ENCODE measurements around the gene CHTOP.
"Not testable (repeated sequence)": the region's sequence is repeated elsewhere in the genome, so short reads cannot be mapped to it uniquely, and the experiment has no call there.

CHTOP gene

DNA sequence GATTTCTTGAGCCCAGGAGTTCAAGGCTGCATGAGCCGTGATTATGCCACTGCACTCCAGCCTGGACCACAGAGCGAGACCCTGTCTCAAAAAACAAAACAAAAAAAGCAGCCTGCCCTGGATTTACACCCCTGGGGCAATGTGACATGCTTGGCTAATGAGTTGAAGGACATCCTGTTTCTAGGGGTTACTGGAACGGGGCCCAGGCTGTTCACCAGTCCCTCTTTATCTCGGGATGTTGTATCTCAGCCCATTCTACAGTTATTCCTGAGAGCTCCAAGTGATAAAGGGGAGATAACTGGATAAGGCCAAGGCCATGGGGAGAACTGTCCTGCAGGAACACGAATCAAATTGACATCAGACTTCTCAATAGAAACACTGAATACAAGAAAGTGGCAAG lies 46.6 kb upstream of the CHTOP start:
- Histone ChIP-seq H3K79me2 (ENCODE audit: insufficient read depth, low read length) (no peaks in the 10 kb centered on the region), H2AFZ (ENCODE audit: low read depth, low read length) (no peak overlapping the region), H3K27ac (ENCODE audit: low read length) (no peak overlapping the region), H3K4me1 (ENCODE audit: insufficient read depth, low read length) (no peaks in the 10 kb centered on the region), H3K4me3 (ENCODE audit: low read depth in 1 of 2, low read length in 2 of 2) (no peak overlapping the region), H3K36me3 (ENCODE audit: insufficient read depth, low read length) (no peaks in the 10 kb centered on the region), H3K9ac (ENCODE audit: low read depth, low read length) (no peak overlapping the region), H3K9me3 (ENCODE audit: insufficient read depth, low read length, severe bottlenecking) (no peaks in the 10 kb centered on the region), H3K27me3 (ENCODE audit: insufficient read depth, low read length, poor library complexity) (no peaks in the 10 kb centered on the region), H3K4me2 (ENCODE audit: insufficient read depth, low read length) (no peak overlapping the region), H4K20me1 (ENCODE audit: insufficient read depth, low read length) (no peaks in the 10 kb centered on the region)
- no peak for TF ChIP-seq EZH2 (IDR thresholded peaks at IDR 0.05; ENCODE audit: borderline replicate concordance, low read depth, low read length, severe bottlenecking)
- TF ChIP-seq, protein P1, sequence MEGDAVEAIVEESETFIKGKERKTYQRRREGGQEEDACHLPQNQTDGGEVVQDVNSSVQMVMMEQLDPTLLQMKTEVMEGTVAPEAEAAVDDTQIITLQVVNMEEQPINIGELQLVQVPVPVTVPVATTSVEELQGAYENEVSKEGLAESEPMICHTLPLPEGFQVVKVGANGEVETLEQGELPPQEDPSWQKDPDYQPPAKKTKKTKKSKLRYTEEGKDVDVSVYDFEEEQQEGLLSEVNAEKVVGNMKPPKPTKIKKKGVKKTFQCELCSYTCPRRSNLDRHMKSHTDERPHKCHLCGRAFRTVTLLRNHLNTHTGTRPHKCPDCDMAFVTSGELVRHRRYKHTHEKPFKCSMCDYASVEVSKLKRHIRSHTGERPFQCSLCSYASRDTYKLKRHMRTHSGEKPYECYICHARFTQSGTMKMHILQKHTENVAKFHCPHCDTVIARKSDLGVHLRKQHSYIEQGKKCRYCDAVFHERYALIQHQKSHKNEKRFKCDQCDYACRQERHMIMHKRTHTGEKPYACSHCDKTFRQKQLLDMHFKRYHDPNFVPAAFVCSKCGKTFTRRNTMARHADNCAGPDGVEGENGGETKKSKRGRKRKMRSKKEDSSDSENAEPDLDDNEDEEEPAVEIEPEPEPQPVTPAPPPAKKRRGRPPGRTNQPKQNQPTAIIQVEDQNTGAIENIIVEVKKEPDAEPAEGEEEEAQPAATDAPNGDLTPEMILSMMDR (IDR thresholded peaks at IDR 0.05; ENCODE audit: borderline replicate concordance, extremely low read depth, low read length, poor library complexity, severe bottlenecking) = no peak
- no peak for ATAC-seq (ENCODE audit: insufficient read depth, low read depth)
- DNase-seq = no peak

DNA sequence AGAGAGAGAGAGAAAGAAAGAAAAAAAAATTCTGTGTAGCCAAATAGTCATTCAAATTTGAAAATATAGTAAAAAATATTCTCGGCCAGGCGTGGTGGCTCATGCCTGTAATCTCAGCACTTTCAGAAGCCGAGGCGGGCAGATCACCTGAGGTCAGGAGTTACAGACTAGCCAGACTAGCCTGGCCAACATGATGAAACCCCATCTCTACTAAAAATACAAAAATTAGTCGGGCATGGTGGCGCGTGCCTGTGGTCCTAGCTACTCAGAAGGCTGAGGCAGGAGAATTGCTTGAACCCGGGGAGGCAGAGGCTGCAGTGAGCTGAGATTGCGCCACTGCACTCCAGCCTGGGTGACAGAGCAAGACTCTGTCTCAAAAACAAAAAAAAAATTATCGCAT lies 45.8 kb upstream of the CHTOP start:
- H2AFZ ChIP-seq (ENCODE audit: low read depth, low read length); H3K36me3 ChIP-seq (ENCODE audit: insufficient read depth, low read length); DNase-seq; H4K20me1 ChIP-seq (ENCODE audit: insufficient read depth, low read length); H3K9me3 ChIP-seq (ENCODE audit: insufficient read depth, low read length, severe bottlenecking); H3K79me2 ChIP-seq (ENCODE audit: insufficient read depth, low read length); H3K4me2 ChIP-seq (ENCODE audit: insufficient read depth, low read length); H3K4me1 ChIP-seq (ENCODE audit: insufficient read depth, low read length); H3K27ac ChIP-seq (ENCODE audit: low read length); ATAC-seq (ENCODE audit: insufficient read depth, low read depth); H3K4me3 ChIP-seq (ENCODE audit: low read depth in 1 of 2, low read length in 2 of 2); H3K9ac ChIP-seq (ENCODE audit: low read depth, low read length); H3K27me3 ChIP-seq (ENCODE audit: insufficient read depth, low read length, poor library complexity): not testable (repeated sequence)

DNA sequence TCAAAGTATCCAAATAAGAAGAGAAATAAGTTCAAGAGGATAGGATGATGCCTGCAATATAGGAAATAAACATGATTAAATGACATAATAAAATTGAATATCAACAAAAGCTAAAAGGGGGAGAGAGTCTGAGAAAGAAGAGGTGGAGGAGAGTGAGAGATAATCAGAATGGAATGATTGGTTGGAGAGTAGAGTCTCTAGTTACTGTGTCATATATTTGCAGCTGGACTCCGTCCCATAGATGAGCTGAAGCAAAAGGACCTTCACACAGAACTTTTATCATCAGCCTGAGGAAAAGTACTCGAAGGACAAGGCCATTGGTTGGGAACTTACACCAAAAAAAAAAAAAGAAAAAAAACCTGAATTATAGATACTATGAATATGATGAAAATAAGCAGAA lies 45.4 kb upstream of the CHTOP start:
- Histone ChIP-seq H4K20me1 (ENCODE audit: insufficient read depth, low read length) (no peaks in the 10 kb centered on the region), H3K79me2 (ENCODE audit: insufficient read depth, low read length) (no peaks in the 10 kb centered on the region), H3K36me3 (ENCODE audit: insufficient read depth, low read length) (no peaks in the 10 kb centered on the region), H3K27me3 (ENCODE audit: insufficient read depth, low read length, poor library complexity) (no peaks in the 10 kb centered on the region), H3K4me2 (ENCODE audit: insufficient read depth, low read length) (no peak overlapping the region), H3K9me3 (ENCODE audit: insufficient read depth, low read length, severe bottlenecking) (no peaks in the 10 kb centered on the region), H3K27ac (ENCODE audit: low read length) (no peak overlapping the region), H2AFZ (ENCODE audit: low read depth, low read length) (no peak overlapping the region), H3K4me1 (ENCODE audit: insufficient read depth, low read length) (no peaks in the 10 kb centered on the region), H3K9ac (ENCODE audit: low read depth, low read length) (no peak overlapping the region), H3K4me3 (ENCODE audit: low read depth in 1 of 2, low read length in 2 of 2) (no peak overlapping the region)
- DNase-seq (no peak), ATAC-seq (ENCODE audit: insufficient read depth, low read depth) (no peak)
- TF ChIP-seq EZH2 (IDR thresholded peaks at IDR 0.05; ENCODE audit: borderline replicate concordance, low read depth, low read length, severe bottlenecking) = no peak
- TF ChIP-seq, protein P1 (IDR thresholded peaks at IDR 0.05; ENCODE audit: borderline replicate concordance, extremely low read depth, low read length, poor library complexity, severe bottlenecking) = no peak

DNA sequence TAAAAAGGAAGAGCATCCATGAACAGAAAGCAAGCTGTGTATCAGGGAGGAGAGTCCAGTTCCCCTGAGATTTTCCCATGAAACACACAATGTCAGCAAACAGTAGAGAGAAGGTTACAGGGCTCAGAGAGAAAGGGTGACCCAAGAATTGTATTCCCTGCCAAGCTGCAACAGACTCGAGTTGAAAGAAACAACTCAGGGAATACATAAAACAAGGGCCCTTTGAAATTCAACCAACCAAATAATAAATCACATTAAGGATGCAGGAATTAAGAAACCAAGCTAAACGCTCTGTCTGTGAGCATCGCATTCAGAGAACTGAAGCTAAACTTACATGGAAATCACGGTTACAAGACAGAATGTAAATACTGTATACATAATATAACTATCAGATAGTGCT lies 41.1 kb upstream of the CHTOP start:
- H3K4me1 ChIP-seq (ENCODE audit: insufficient read depth, low read length) = no peaks in the 10 kb centered on the region
- no peak overlapping the region for H3K4me3 ChIP-seq (ENCODE audit: low read depth in 1 of 2, low read length in 2 of 2)
- H3K36me3 ChIP-seq (ENCODE audit: insufficient read depth, low read length) = no peaks in the 10 kb centered on the region
- DNase-seq (no peak), ATAC-seq (ENCODE audit: insufficient read depth, low read depth) (no peak)
- TF ChIP-seq, protein P1 (IDR thresholded peaks at IDR 0.05; ENCODE audit: borderline replicate concordance, extremely low read depth, low read length, poor library complexity, severe bottlenecking) = no peak
- TF ChIP-seq EZH2 (IDR thresholded peaks at IDR 0.05; ENCODE audit: borderline replicate concordance, low read depth, low read length, severe bottlenecking) = no peak
- H4K20me1 ChIP-seq (ENCODE audit: insufficient read depth, low read length) = no peaks in the 10 kb centered on the region
- H3K9ac ChIP-seq (ENCODE audit: low read depth, low read length) = no peak overlapping the region
- no peaks in the 10 kb centered on the region for H3K27me3 ChIP-seq (ENCODE audit: insufficient read depth, low read length, poor library complexity)
- H3K4me2 ChIP-seq (ENCODE audit: insufficient read depth, low read length) = no peak overlapping the region
- no peak overlapping the region for H2AFZ ChIP-seq (ENCODE audit: low read depth, low read length)
- H3K79me2 ChIP-seq (ENCODE audit: insufficient read depth, low read length) = no peaks in the 10 kb centered on the region
- H3K9me3 ChIP-seq (ENCODE audit: insufficient read depth, low read length, severe bottlenecking) = no peaks in the 10 kb centered on the region
- no peak overlapping the region for H3K27ac ChIP-seq (ENCODE audit: low read length)

All from DND-41 (cell line).